Middle frontal gyrus (tissue), 1 donor: ENCODE data around the gene ZMAT5.

ENCODE experiments used
- DNase-seq: peaks from one replicate; pipeline ENCODE4 v3.0.0-alpha.2; 2015; ENCODE audit warnings: low spot score; ENCODE audit errors: extremely low spot score

ZMAT5 gene

DNA sequence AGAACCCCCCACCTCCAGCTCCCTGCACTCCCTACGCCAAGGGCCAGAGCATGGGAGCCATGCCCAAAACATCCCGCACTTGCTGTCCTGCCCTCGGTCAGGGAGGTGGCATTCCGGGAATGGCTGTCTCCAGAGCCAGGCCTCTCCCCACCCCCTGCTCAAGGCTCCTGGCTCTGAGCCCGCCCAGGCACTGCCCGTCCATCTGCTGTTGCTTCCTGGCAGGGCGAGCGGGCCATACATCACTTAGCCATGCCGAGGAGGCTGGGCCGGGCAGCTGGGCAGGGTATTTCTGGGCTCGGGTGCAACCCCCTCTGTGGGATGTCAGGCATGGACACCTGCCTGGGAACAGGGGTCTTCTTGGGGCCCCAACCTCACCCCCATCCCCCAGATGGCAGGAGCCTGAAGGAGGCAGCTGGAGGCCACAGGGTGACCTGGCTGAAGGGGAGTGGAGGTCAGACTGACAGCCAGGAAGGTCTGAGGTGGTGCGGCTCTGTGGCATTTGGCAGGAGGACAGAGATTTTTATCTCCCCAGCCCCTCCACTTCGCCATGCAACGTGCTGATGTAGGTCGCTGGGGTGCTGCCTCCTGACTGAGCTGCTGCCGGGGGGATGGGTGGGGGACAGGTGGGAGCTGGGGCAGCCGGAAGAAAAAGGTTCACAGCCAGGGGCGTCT is 55.7 kb downstream of the ZMAT5 start:
- DNase-seq, result no peak

DNA sequence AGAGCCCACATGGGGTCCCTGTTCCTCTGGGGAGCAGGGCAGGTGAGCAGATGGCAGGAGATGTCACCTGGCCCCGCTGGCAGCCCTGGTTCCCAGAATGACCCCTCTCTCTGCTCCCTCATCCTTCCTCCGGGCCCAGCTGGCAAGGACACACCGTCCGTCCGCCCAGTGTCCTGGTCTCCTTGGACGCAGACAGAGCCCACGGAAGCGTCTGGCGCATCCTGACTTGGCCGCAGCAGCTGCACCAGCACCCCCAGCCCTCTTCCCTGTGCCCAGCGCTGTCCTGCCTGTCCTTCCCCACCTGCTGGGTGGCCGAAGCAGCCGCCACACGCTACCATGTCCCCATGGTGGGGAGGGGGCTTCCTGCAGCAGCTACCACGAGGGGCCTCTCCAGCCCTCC is 56.6 kb downstream of the ZMAT5 start:
- DNase-seq, result no peak

DNA sequence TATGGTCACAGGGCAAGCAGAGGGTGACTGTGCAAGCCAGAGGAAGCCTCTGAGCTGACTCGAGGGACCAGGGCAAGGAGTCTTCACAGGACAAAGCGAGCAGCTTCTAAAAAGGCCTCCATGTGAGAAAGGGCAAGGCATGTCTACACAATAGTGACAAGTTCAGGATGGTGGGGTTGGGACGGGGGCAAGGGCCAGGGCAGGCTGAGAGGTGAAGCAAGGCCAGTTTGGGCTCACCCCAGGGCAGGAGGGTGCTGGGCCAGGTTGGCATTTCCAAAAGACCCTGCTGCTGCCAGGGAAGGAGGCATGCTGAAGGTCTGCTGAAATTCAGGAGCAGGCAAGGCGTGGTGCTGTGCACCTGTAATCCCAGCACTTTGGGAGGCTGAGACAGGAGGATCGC is 59.3 kb downstream of the ZMAT5 start:
- no peak for DNase-seq

DNA sequence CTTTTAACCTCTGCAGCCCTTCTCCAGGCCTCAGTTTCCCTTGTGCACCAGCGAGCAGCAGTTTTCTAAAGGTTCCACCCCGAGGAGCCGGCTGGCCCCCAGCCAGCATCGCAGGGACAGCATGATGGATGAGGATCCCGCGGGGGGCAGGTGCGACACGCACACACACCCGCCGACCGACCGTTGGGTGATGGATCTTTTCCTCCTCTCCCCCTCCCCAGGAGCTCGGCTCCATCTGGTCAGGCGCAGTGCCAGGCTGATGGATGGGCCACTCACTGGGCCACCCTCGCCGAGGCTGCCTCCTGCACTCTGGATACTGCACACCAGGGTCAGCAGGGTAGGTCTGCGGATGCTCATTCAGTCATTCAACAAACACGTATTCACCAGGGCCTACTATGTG is 59.8 kb downstream of the ZMAT5 start:
- no peak for DNase-seq

DNA sequence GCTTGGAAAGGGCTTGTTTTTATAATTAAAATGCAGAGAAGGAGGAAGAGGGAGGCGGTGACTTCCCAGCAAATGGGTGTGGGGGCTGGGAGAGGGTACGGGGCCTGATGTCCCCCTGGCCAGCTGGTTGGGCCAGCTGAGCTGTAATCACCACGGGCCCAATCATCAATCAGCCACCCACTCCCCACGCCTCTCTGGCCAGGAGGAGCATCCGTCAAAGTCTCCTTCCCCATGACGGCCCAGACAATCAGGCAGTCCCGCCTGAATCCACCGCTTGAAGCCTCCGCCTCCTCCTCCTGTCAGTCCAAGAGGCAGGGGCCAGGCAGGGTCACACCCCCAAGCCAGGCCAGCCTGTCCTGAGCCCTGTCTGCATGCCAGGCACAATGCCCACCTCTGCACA is 60.3 kb downstream of the ZMAT5 start:
- DNase-seq, result no peak

DNA sequence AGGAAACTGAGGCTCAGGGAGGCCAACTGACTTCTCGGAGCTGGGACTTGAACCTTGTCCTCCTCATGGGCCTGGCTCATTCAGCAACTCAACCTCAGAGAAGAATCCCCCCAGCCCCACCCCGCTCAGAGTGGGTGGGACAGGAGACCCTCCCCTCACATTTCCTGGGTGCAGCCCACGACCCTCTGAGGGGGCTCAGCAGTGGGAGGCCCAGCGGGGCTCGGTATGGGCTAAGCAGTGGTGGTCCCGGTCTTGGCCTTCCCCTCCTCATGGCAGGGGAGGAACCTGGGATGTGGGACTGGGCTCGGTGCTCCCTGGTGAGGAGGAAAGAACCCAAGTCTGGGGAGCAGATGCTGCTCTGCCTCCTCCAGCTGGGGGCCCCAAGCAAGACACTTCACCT is 61.2 kb downstream of the ZMAT5 start:
- no peak for DNase-seq

DNA sequence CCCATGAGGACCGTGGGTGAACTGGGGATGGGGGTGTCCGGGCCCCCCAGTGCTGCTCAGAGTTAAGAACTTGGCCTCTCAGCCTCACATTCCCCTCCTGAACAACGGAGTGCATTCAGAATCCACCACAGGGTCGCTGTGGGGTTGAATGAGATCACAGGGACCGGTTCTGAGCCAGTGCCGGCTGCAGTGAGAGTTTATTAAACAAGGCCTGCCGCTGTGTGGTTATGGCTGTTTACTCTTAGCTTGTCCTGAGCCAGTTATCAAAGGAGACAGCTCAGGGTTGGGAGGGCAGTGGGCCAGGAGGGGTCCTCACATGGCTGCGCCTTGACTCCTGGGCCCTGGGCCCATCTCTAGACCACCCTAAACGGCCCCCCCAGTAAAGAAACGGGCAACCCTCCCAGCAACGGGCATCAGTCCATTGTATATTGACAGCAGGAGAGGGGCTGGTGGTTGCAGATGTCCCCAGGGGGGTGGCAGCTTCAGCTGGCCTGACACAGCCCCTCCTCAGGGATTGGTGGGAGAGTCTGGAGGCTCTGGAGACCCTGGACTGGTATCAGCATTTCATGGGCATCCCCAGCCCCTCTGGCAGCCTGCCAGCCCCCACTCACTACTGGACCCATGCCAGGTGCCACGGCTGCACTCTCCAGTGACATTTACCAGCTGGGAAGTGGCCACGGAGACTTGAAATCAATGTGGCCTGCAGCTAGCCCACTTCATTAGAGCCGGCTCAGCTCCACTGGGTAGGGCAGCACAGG is 62.1 kb downstream of the ZMAT5 start:
- peak; percentile 47 for DNase-seq

DNA sequence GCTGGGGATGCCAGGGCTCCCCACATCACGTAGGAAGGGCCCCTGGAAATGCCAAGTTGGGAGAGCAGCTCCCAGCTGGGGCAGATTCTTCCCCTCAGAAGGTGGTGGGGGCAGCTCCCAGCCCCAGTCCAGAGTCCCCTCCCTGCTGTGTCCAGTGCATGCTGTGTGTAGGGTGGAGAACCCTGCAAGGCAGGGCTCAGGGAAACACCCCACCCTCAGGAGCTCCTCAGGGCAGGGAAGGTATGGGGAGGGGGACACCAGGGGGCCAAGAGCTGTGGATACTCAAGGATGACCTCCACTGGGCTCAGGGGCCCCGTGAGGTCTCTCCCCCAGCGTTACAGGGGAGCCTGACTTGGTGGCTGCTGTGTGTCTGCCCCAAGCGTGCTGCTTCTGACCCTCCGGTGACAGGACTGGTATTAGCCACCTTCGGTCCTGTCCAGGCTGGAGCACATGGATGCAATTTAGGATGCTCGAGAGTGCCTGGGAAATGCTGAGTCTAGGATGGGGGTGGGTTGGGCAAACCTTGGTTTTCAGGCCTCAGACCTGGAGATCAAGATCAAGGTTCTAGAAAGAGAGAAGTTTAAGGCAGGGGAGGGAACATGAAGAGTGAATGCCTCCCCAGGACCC is 63.1 kb downstream of the ZMAT5 start:
- no peak for DNase-seq

DNA sequence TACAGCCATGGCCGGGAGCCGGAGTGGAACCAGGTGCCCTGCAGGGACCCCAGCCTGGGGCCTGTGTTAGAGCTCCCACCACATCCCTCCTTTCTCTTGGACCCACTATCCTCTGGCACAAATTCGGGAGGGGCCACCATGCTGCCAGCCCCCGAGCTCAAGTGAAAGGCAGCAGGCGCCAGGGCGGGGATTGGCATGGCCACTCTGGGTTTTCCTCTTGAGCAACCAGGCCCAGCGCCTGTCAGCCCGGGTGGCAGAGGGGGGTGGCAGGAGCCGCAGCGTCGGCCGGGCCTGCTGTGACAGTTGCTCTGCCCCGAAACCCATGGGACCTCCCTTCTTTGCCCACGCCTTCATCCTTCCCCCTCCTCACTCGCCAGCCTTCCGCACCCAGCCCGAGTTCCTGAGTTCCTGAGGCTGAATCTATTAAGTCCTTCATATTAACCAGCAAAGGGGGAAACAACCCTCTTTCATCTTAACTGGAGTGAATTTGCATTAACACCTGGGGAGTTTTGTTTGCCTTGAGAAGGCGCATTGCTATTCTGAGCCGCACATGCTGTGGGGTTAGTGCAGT is 63.8 kb downstream of the ZMAT5 start:
- DNase-seq, result no peak

DNA sequence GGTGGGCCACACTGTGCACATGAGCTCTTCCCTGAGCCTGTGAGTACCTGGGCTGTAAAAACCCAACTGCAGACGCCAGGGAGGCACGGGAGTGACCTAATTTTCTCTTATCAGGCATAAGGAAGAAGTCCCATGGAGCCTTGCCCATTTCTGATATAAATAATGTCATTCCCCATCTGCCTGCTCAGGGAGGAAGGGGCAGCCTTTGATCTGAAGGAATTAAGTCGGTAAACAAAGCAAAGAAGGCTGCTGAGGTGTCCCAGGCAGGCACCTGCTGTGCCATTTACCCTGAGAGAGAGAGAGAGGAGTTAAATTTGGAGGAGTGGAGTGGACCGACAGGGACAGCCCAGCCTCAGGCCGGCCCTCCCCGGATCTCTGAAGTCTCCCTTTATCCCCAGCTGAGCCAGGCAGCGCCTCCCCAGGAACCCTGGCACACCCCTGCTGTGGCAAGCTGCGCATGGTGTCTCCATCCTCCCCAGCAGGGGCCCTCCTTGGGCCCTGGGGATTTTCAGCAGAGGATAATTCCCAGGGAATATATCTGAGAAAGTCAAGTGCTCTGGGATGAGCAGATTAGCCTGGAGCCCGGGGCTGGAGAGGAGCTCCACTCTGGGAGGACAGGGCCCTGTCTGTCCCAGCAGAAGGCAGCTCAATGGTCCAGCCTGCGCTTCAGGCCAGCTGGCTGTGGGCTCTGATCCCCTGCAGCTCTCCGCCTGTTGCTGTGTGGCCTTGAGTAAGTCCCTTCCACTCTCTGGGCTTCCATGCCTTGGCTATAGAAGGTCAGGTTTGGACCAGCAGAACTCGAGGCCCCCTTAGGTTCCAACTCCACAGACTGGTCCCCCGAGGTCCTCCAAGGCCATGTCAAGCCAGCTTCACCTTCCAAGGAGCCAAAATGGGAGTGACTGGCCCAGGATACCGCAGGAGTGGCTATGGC is 64.5 kb downstream of the ZMAT5 start:
- DNase-seq, result no peak

DNA sequence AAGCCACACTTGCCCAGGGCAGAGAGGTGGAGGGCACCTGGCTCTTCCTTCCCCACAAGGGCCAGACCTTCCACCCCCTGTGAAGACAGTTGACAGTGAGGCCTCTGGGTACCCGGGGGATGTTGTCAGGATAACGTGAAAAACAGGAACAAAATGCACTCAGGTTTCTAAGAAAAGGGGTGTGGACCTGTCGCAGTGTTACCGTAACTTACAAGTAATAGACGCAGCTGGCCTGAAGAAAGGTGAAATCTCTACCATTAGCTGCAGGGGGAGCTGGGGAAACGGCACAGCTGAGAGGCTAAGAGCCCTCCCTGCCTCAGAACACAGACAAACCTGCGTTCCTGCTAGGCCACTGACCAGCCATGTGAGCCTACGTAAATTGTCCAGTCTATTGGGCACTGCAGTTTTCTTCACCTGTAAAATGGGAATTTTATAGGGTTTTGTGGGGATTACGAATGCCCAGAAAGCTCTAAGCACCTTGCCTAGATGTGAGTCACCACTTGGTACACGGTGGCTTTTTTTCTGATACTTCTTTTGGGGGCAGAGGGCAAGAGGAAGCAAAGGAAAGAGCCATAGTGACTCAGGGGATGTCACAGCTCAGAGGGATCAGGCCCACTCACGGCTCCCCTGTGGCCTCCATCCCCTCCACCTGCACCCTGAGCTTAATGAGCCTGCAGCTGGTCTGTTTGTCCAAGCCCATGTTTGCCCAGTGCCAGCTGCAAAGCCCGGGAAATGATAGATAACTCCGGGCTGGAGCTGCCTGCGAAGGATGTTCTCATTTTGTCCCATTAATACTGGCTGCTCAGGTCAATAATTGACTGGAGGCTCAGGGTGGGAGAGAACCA is 65.4 kb downstream of the ZMAT5 start:
- no peak for DNase-seq

DNA sequence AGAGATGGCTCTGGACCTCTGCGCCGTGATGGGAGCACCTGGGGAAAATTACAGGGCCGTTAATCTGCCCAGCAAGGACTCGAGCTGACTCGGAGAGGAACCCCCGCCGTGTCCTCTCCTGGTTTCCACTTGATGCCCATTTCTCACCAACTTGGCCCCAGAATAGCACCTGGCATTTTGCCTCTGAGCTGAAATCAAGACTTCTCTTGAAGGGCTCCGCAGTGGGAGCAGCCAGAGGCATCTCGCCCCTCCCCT is 66.0 kb downstream of the ZMAT5 start:
- DNase-seq, result no peak

DNA sequence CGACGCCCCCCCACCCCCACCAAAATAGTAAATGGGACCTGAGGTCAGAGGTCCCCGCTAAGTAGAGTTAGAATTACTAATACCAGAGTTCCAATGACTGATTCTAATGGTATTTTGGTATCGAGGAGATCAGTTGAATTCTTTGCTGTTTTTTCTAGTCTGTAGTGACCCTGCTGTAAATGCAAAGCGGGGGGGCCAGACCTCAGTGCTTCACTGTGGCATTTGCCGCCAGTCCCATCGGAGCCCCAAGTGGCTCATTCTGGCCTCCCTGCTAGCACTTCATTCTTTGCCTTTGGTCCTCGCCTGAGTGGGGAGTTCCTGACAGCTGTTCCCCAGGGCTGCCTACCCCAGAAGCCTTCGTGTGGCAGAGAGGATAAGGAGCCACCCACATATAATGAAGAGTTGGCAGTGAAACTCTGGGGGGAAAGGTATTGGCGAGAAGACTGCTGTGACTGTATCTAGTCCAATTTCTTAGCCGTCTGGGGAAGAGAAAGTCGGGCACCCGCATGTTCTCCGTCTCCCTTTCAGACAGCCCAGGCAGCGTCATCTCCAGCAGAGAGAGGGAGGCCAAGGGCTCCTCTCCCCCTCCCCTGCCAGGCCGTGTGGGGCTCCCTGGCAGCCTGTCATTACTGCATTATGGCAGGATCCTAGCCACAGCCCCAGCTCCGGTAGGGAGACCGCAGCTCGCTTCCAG is 66.5 kb downstream of the ZMAT5 start:
- DNase-seq, result no peak

DNA sequence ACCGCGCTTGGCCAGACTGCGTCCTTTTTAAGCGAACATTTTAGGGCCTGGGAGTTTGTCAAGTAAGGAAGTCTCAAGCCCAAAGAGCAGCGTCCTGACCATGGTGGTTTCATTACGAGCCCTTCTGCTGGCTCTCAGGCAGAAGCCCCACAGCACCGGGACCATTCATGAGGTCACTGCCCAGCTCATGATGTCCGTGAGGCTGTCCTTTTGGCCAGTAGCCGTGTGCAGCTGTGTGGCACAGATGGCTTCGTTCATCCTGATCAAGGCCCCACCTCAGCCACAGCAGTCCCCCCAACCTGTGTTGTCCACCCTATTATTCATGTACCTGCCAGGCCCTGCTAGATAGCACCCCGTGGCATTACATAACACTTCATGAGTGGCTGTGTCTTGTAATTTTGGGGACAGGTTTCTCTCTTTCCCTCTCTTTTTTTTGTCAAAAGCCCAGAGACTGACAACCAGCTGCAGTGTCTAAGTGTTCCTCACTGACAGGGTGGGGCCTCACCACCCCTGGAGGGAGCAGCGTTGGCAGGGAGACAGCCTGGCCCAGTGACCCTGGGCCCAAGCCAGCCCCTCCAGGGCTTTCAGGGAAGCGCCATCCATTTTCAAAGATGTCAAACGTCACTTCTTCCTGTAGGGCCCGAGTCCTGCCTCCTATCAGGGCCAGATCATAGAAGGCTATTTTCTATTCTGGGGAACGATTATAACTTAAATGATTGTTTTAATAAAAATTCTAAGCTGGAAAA is 68.8 kb downstream of the ZMAT5 start:
- DNase-seq, result no peak

DNA sequence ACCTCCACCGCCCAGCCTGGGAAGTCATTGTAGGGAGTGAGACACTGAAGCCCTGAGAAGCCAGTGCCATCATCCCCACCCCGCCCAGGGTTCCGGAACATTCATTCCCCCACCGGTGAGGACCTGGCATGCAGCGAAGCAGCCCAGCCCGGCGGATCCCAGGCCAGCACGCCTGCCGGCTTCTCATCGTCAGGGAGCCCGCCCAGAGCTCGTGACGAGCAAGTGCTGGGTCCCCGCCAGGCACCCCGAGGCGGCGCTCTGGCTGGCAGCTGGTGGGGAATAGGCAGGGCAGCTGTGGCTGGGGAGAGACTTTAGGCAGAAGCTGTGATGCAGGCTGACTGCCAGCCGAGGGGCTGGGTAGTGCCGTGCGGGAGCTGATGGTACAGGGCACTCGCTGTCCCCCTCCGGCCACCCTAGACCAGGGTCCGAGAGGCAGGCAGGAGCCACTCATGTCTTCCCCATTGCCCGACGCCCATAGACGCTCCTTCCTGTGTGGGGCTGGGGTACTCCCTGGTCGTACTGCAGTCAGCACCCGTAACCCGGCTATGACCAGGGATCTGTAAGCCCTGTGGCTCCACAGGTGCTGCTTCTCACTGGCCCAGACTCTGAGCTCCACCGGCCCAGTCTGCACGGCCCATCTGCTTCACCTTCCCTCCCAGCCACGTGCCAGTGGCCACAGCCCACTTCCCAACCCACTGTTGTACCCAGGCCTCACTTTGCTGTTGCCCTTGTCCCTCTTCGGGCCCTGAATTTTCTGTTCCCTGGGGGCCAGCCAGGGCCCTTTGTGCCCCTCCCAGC is 71.5 kb downstream of the ZMAT5 start:
- DNase-seq, result no peak

DNA sequence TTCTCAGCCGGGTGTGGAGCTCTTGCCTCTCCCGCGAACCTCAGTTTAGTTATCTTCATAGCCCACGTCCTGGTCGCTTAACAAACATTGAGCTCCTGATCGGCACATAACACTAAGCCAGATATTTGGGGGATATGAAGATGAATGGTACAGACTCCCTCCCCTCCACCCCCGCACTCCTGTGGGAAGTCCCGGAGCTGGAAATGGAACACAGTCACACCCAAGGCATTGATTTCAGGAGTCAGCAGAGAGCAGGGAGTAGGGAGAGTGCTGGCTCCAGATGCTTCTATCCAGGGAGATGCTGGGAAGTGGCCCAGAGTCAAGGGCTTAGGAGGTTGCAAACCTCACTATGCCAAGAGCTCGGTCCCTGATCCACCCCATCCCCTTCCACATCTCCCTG is 73.1 kb downstream of the ZMAT5 start:
- DNase-seq, result no peak

DNA sequence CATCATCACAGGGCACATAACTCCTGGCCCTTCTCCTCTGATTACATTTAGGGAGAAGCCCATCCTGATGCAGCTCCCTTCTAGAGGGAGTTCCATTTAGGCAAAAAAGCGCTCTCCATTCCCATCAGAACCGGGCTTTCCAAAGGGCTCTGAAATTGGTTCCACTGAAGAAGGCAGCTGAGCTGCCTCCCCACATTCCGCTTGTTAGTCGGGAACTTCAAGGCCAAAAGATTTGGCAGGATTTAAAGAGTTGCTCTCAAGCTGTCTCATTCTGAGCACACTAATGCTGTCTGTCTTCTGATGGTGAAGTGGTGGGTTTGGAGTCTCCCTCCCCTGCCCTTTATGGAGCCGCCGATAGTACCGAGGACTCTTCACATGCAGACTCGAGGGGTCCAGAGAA is 73.6 kb downstream of the ZMAT5 start:
- DNase-seq, result no peak

DNA sequence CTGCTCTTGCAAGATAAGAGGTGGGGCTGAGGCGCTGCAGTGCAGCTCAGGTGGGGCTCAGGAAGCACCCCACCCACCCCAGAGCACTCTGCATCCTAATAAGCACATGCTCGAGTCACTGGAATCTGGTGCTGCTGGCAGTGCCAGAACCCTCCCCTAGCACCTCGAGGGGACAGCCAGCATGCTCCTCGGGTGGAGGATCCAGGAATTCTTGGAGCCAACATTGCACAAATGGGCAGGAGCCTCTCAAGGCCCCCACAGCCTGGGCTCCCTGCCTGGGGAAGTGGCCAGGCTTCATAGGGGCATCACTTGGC is 74.5 kb downstream of the ZMAT5 start:
- no peak for DNase-seq
